ENCODE data around the gene ATOH8.
"Not testable (repeated sequence)": the region's sequence is repeated elsewhere in the genome, so short reads cannot be mapped to it uniquely, and the experiment has no call there.

DNA sequence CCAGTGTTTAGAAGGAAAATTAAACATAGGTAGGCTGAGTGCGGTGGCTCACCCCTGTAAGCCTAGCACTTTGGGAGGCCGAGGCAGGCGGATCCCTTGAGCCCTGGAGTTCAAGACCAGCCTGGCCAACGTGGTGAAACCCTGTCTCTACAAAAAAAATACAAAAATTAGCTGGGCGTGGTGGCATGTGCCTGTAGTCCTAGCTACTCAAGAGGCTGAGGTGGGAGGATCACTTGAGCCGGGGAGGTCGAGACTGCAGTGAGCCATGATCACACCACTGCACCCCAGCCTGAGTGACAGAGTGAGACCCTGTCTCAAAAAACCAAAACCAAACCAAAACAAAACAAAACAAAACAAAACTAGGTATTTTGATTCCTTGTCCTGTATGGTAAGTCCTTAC is 39.4 kb upstream of the ATOH8 start:
- not testable (repeated sequence) for TF ChIP-seq YY1 (IDR thresholded peaks at IDR 0.05; ENCODE audit: insufficient read depth, insufficient read length); SUZ12 (IDR thresholded peaks at IDR 0.05; ENCODE audit: extremely low read depth, insufficient read depth, insufficient read length); ZNF274 (IDR thresholded peaks at IDR 0.05; ENCODE audit: low read depth, low read length)

All from NT2/D1 (cell line).